Measurements from ENCODE around the gene AP1G1.

- TF ChIP-seq CTCF (IDR thresholded peaks at IDR 0.05) (no peak), POLR2A (IDR thresholded peaks at IDR 0.05) (no peak)
Observed at GRCh38 chr16:71706046-71706445, 102.6 kb downstream of the AP1G1 start.

Measured in right lobe of liver (tissue), 4 donors.